Measurements from ENCODE around the gene LMNA. TPM values are rescaled to one million over a fixed set of nuclear protein-coding genes. Genes with fewer than 3 reads are reported as not detected.
A peak's percentile ranks its signal among the peaks of the same experiment; 100 is the strongest.

LMNA gene
- total and polyA plus RNA-seq, 10 of the 15 experiments (the other 5 are each of a cell fraction or from before 2014, with no cell fraction given) = 0.42 to 334 (median 81.1) TPM

DNA sequence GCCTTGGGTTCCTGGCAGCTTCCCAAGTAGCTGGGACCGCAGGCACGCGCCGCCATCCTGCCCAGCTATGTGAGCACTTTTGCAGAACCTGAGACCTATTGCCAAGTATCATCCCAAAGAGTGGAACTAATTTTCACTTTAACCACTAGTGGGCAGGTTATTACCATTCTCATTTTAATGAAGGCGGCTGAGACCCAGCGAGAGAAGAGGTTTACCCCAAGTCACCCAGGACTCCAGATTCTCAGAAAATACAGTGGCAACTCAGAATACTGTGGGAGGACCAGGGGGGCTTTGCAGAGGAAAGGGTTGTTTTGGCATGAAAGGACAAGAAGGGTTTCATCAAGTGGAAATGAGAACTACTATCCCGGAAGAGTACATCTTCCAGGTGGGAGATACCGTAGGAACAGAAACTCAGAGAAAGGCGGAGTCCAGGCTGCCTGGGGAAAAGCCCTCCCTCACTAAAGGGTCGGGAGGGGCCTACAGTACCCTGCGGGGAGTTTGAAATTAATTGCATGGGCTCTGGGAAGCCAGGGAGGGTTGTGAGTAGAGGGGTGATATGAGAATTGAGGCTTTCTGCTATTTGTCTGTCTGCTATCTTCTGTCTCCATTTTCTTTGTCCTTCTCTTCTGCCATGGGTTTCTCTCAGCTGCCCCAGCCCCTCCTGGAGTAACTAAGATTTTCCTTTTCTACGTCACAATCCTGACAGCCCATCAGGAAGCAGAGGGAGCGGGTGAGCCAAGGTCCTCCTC lies 31.7 kb downstream of the LMNA start (continued):
- TF ChIP-seq SREBF2 (IDR thresholded peaks at IDR 0.05; ENCODE audit: low read length) = no peak
- 0 out of 2 replicates have a peak, but pooled peaks have one; percentile 39 for TF ChIP-seq RB1 (IDR thresholded peaks at IDR 0.05; ENCODE audit: borderline replicate concordance)
- TF ChIP-seq FOXK2 (IDR thresholded peaks at IDR 0.05) = no peak
- TF ChIP-seq, protein P1, sequence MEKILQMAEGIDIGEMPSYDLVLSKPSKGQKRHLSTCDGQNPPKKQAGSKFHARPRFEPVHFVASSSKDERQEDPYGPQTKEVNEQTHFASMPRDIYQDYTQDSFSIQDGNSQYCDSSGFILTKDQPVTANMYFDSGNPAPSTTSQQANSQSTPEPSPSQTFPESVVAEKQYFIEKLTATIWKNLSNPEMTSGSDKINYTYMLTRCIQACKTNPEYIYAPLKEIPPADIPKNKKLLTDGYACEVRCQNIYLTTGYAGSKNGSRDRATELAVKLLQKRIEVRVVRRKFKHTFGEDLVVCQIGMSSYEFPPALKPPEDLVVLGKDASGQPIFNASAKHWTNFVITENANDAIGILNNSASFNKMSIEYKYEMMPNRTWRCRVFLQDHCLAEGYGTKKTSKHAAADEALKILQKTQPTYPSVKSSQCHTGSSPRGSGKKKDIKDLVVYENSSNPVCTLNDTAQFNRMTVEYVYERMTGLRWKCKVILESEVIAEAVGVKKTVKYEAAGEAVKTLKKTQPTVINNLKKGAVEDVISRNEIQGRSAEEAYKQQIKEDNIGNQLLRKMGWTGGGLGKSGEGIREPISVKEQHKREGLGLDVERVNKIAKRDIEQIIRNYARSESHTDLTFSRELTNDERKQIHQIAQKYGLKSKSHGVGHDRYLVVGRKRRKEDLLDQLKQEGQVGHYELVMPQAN (conservative IDR thresholded peaks at IDR 0.05) = no peak
- no peak for TF ChIP-seq FOXM1 (IDR thresholded peaks at IDR 0.05; ENCODE audit: low read depth, low read length)
- no peak for TF ChIP-seq ZSCAN29 (IDR thresholded peaks at IDR 0.05)
- TF ChIP-seq PAX5 (IDR thresholded peaks at IDR 0.05; ENCODE audit: borderline replicate concordance, low read depth, low read length) = no peak
- TF ChIP-seq, protein P2, sequence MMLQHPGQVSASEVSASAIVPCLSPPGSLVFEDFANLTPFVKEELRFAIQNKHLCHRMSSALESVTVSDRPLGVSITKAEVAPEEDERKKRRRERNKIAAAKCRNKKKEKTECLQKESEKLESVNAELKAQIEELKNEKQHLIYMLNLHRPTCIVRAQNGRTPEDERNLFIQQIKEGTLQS (IDR thresholded peaks at IDR 0.05; ENCODE audit: borderline replicate concordance, extremely low read depth, low read depth, low read length) = no peak
- peak; percentile 55 for TF ChIP-seq IKZF1 (conservative IDR thresholded peaks at IDR 0.05)
- TF ChIP-seq, protein P3, sequence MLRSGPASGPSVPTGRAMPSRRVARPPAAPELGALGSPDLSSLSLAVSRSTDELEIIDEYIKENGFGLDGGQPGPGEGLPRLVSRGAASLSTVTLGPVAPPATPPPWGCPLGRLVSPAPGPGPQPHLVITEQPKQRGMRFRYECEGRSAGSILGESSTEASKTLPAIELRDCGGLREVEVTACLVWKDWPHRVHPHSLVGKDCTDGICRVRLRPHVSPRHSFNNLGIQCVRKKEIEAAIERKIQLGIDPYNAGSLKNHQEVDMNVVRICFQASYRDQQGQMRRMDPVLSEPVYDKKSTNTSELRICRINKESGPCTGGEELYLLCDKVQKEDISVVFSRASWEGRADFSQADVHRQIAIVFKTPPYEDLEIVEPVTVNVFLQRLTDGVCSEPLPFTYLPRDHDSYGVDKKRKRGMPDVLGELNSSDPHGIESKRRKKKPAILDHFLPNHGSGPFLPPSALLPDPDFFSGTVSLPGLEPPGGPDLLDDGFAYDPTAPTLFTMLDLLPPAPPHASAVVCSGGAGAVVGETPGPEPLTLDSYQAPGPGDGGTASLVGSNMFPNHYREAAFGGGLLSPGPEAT (IDR thresholded peaks at IDR 0.05; ENCODE audit: low read depth) = 0 out of 2 replicates have a peak, but pooled peaks have one; percentile 34
- TF ChIP-seq SP1 (IDR thresholded peaks at IDR 0.05; ENCODE audit: low read depth, low read length) = no peak
- TF ChIP-seq, protein P4, sequence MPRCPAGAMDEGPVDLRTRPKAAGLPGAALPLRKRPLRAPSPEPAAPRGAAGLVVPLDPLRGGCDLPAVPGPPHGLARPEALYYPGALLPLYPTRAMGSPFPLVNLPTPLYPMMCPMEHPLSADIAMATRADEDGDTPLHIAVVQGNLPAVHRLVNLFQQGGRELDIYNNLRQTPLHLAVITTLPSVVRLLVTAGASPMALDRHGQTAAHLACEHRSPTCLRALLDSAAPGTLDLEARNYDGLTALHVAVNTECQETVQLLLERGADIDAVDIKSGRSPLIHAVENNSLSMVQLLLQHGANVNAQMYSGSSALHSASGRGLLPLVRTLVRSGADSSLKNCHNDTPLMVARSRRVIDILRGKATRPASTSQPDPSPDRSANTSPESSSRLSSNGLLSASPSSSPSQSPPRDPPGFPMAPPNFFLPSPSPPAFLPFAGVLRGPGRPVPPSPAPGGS (IDR thresholded peaks at IDR 0.05; ENCODE audit: borderline replicate concordance, insufficient read depth, low read depth, low read length, poor library complexity, severe bottlenecking) = no peak
- TF ChIP-seq TCF3 (IDR thresholded peaks at IDR 0.05; ENCODE audit: borderline replicate concordance, insufficient read depth, low read depth, low read length) = no peak
- TF ChIP-seq, protein P5, sequence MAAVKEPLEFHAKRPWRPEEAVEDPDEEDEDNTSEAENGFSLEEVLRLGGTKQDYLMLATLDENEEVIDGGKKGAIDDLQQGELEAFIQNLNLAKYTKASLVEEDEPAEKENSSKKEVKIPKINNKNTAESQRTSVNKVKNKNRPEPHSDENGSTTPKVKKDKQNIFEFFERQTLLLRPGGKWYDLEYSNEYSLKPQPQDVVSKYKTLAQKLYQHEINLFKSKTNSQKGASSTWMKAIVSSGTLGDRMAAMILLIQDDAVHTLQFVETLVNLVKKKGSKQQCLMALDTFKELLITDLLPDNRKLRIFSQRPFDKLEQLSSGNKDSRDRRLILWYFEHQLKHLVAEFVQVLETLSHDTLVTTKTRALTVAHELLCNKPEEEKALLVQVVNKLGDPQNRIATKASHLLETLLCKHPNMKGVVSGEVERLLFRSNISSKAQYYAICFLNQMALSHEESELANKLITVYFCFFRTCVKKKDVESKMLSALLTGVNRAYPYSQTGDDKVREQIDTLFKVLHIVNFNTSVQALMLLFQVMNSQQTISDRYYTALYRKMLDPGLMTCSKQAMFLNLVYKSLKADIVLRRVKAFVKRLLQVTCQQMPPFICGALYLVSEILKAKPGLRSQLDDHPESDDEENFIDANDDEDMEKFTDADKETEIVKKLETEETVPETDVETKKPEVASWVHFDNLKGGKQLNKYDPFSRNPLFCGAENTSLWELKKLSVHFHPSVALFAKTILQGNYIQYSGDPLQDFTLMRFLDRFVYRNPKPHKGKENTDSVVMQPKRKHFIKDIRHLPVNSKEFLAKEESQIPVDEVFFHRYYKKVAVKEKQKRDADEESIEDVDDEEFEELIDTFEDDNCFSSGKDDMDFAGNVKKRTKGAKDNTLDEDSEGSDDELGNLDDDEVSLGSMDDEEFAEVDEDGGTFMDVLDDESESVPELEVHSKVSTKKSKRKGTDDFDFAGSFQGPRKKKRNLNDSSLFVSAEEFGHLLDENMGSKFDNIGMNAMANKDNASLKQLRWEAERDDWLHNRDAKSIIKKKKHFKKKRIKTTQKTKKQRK (IDR thresholded peaks at IDR 0.05; ENCODE audit: low read depth, low read length) = no peak
- peak; percentile 72 to 82; a peak in 2 of 4 replicates for TF ChIP-seq BHLHE40 (IDR thresholded peaks at IDR 0.05; ENCODE audit: borderline replicate concordance in 1 of 2, low read depth in 2 of 2, low read length in 1 of 2)
- no peak for TF ChIP-seq CHD4 (IDR thresholded peaks at IDR 0.05)
- no peak for TF ChIP-seq EP300 (IDR thresholded peaks at IDR 0.05; ENCODE audit: borderline replicate concordance in 1 of 2, control insufficient read depth in 1 of 2, low read depth in 2 of 2, low read length in 2 of 2)
- no peak for TF ChIP-seq NFYA (IDR thresholded peaks at IDR 0.05; ENCODE audit: borderline replicate concordance, low read depth, low read length)

All from GM12878 (cell line).